GM12801 (cell line): ENCODE data around the gene LANCL2.

Source experiments
- TF ChIP-seq, protein P1 (sequence below): IDR thresholded peaks from one replicate; pipeline ENCODE4 v1.5.1; 2011; ENCODE audit warnings: control low read depth; ENCODE audit not compliant: insufficient read length; ENCODE audit errors: extremely low read depth

LANCL2 gene

DNA sequence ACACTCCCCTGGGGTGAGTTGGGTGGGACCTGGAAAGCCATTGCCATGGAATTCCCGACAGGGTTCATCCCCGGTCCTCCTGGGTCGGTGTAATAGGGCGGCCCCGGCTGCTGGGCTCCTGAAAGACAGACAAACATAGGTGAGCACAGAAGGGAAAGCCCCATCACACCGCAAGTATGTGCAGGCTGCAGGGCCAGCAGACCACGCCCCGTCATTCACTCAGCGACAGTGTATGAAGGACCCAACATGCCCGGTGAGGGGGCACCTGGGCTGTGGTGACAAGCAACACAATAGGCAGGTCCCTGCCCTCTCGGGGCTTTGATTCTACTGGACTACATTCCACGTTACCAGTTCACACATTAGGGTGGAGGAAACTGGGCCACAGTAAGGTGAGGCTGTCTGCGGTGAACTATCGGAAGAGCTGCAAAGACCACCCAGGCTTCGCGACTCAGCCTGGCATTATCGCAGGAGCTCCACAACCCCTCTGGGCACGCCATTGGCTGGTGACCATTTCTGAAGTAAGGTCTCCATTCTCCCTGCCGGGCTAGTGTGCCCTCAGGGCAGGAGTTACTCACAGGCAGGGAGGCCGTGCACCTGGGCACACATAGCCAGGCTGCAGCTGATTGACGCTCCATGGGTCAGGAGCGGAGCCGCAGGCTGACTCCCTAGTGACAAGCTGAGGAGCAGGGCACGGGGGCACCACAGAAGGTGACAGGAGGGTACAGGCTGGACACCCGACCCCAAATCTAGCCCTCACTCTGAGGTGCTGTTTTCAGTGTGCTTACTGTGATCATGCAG is 108.0 kb downstream of the LANCL2 start:
- TF ChIP-seq, protein P1, sequence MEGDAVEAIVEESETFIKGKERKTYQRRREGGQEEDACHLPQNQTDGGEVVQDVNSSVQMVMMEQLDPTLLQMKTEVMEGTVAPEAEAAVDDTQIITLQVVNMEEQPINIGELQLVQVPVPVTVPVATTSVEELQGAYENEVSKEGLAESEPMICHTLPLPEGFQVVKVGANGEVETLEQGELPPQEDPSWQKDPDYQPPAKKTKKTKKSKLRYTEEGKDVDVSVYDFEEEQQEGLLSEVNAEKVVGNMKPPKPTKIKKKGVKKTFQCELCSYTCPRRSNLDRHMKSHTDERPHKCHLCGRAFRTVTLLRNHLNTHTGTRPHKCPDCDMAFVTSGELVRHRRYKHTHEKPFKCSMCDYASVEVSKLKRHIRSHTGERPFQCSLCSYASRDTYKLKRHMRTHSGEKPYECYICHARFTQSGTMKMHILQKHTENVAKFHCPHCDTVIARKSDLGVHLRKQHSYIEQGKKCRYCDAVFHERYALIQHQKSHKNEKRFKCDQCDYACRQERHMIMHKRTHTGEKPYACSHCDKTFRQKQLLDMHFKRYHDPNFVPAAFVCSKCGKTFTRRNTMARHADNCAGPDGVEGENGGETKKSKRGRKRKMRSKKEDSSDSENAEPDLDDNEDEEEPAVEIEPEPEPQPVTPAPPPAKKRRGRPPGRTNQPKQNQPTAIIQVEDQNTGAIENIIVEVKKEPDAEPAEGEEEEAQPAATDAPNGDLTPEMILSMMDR: no peak

DNA sequence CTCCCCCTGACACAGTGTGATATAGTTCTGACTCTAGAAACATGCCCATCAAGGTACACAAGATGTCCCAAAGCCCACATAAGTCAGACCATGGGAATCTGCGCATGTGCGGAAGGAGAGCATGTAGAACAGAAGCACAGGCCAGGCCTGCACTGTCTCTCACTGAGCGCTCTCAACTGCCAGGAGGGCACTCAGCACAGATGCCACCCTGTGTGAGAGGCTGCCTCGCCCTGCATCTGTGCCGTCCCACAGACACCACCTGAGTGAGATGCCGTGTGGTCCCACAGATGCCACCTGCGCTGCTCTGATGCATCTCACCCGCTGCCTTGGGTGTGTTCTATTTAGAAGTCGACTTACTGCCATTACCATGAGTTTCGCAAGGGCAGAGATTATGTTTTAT is 108.8 kb downstream of the LANCL2 start:
- TF ChIP-seq, protein P1: no peak

DNA sequence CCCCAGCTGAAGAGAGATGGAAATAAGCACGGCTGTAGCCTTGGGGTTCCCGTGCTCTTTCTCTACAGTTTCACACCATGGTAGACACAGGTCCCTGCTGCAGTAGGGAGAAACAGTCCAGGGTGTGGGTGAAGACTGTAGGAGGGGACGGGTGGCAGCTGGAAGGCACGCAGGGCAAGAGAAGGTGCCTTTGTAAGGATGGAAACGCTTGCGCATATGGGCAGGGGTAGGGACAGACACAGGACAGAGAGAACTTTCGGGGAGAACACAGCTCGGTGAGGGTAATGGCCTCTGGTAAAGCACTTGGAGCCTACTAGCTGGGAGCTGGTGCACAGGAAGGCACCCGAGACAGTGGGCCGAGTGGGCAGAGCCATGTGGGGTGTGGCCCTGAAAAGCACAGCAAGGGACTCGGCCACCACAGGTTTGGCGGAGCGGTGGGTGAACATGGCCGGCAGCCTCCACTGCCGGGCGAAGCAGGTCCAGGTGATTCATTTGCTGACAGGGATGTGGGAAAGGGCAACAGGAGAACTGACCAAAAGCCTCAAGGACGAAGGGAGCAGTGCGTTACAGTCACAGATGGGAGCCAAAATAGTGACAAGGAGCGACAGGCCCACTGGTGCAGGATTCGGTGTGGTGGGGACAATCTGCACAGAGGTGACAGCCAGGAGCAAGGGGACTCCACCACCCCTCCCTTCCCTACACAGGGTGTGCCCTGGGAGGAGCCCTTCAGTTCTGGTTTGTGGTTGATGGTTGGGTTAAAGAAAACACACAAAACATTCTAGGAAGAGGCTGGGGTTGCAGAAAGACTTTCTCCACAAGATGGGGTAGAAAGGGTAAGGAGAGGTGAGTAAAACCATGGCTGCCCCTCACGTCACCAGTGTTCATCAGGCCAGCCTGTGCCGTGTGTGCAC is 110.1 kb downstream of the LANCL2 start:
- TF ChIP-seq, protein P1: no peak

DNA sequence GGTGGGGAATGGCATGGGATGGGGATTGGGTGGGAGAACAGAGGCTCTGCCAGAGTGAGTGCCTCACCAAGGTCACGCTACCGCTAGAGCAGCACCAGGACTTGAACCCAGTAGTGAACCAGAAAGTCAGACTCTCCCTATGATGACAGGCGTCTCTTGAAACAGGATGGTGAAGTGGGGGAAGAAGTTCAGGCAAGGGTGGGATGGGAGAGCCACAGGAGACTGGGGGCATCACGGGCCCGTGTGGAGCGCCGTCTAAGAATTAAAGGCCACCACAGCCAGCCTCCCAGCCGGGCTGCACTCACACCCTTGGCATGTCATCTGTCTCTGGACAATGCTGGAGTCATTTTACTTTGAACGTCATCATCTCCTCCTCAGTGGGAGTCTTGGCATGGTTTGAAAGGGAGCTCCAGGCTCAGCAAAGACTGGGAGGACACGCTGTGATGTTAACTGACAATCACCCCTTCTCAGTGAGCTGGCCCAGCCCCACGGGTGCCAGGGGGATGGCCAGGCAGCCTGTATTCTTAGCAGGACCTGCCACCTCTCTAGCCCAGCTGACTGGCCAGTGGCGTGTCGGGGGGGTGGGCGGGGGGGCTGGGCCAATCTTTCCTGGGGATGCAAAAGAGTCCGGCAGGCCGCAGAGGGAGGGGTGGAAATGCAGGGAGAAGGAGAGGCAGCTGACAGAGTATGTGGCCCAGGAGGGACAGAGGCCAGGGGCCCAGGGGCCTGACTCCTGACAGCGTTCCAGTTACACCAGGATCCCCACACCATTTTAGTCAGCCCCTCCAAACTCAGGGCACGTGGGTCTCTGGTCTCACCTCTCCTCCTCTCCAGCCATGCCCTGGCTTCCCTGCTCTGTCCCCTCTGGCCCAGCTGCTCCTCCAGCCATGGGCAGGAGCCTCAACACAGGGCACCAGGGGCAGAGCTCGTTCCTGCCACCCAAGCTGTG is 111.0 kb downstream of the LANCL2 start:
- TF ChIP-seq, protein P1: no peak

DNA sequence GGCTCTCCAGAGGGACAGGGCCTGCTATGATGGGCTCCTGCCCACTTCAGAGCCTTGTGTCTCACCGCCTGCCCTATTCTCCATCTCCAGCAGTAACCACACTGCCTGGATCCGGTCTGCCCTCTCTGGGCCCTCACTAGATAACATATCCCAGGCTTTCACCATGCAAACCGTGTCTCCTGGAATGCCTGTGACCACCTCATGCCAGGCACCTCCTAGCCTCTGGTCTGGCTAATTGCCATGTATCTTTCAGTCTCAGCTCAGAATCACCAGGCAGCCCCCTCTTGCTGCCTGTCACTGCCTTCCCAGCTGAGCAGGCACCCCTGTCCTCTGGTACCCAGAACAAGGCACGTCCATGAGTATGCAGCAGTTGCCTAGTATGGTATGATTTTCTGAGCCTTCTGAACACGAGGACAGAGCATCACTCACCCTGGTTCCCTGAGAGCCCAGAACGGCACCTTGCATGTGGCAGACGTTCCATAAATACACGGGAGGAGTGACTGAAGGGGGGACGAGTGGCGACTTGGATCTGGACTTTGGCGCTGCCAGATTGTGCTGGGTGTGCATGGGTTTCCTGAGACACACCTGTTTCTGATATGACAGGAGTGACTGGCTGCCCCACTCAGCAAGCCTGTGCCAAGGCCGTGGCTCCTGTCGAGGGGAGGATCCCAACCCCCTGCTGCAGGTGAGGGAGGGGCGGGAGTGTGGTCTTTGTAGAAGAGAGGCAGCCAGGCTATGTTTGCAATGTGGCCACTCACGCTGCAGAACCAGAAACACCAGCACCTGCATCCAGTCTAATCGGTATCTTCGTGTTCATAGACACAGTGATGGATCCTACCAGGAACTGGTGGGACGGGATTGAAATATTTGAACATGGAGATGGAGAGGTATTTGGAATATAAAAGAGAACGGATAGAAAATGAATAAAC is 112.0 kb downstream of the LANCL2 start:
- TF ChIP-seq, protein P1: no peak

DNA sequence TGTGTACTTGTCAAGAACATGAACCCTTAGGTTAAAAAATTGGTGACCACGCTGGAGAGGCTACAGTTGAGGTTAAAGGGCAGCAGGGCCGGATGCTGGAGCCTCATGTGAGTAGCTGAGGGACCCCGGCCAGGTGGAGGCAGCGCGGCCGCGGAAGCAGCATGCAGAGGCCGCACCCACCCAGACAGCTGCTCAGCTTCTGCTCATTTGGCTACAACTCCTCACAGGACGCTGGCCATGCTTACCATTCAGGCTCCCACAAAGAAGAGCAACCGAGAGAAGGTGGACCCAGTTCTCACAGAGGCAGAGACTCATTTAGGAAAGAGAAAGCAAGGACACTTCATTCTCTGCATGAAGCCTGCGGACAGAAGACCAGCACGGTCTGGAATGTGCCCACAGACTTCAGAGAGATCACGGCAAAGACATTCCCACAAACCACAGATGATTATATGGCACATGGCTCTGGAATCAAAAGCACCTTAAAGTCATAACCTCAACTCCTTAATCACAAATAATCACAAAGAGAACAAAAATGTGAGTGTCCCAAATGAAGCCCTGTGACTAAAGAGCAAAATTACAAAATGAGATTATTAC is 112.7 kb downstream of the LANCL2 start:
- TF ChIP-seq, protein P1: no peak
